SH-SY5Y (cell line): ENCODE measurements around the gene IL33.

Experiments
- GATA2 ChIP-seq: IDR thresholded peaks from 2 replicates; pipeline ENCODE4 v1.6.1; 2011; ENCODE audit warnings: mild to moderate bottlenecking, low read depth, low read length
- GATA3 ChIP-seq: IDR thresholded peaks from 2 replicates; pipeline ENCODE4 v1.6.1; 2011; ENCODE audit warnings: low read depth, mild to moderate bottlenecking, low read length, moderate library complexity

DNA sequence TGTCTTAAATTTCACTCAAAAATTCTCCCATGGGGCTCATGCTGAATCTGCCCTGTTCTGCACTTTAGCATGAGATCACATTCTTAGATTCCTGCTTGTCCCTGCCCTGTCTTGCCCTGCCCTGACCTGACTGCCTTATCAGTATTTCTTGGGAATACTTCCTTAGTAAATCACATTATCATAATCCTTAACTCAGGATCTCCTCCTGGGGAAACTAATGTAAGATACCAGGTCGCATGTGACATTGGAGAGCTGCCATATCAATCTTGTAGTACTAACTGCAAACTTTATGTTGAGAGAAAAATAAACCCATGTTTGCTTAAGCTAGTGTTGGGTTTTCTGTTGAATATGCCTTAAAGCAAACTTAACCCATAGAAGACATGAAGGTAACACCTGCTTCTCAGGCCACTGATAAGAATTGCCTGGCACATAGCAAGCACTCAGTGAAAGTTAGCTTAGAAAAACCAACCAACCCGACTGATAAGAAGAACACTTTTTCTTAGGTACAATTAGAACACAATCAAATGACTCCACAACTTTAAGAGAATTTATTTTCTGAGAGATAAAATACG is 53.3 kb downstream of the IL33 start:
- TF ChIP-seq GATA2 (no peak), GATA3 (no peak)
